OCI-LY7 (cell line): ENCODE measurements around the gene CELF2. TPM values are rescaled to one million over a fixed set of nuclear protein-coding genes. Genes with fewer than 3 reads are reported as not detected.

Experiments
- BruUV-seq: library from RNA; stranded (reverse); fragments of 400-500 nt; replicated peaks from 2 replicates; lab custom pipeline; 2021; lab: Mats Ljungman, UMichigan
- CTCF ChIA-PET: fragments of 300-600 bp; sonication (Branson Sonifier 250); formaldehyde crosslinking; loops from one replicate; lab custom pipeline; 2022; ENCODE audit warnings: antibody characterized with exemption; ENCODE audit not compliant: unreplicated experiment; lab: Charles Lee
- POLR2A ChIA-PET: fragments of 300-600 bp; sonication (Branson Sonifier 250); formaldehyde crosslinking; loops from one replicate; lab custom pipeline; 2022; ENCODE audit warnings: antibody characterized with exemption; lab: Charles Lee
- DNase-seq: peaks from one replicate; pipeline ENCODE4 v3.0.0-alpha.2; 2015; ENCODE audit warnings: low spot score
- H2AFZ ChIP-seq: fragments of 200-600 bp; sonication (generic), shearing (Covaris generic); 2 replicates; pipeline ENCODE4 v1.6.1; 2014; ENCODE audit warnings: mild to moderate bottlenecking, antibody characterized with exemption, low read length, moderate library complexity
- H3K27ac ChIP-seq: fragments of 200-600 bp; sonication (generic); 2 replicates; pipeline ENCODE4 v1.5.1; 2014; ENCODE audit warnings: mixed run types, low read depth, mild to moderate bottlenecking, moderate library complexity, low read length, inconsistent platforms; ENCODE audit not compliant: poor library complexity, severe bottlenecking
- H3K36me3 ChIP-seq: fragments of 200-600 bp; sonication (generic); 2 replicates; pipeline ENCODE4 v1.6.1; 2014; ENCODE audit warnings: mild to moderate bottlenecking, antibody characterized with exemption, low read length, moderate library complexity, mixed read lengths; ENCODE audit not compliant: insufficient read depth
- H3K4me1 ChIP-seq: fragments of 200-600 bp; sonication (generic); 2 replicates; pipeline ENCODE4 v1.5.1; 2014; ENCODE audit warnings: mild to moderate bottlenecking, low read length; ENCODE audit not compliant: insufficient read depth, poor library complexity, severe bottlenecking
- H3K4me2 ChIP-seq: fragments of 200-600 bp; sonication (generic); 2 replicates; pipeline ENCODE4 v1.6.1; 2014; ENCODE audit warnings: mild to moderate bottlenecking, low read length
- H3K4me3 ChIP-seq: fragments of 200-600 bp; sonication (generic); 2 replicates; pipeline ENCODE4 v1.5.1; 2014; ENCODE audit warnings: mild to moderate bottlenecking, low read depth, low read length; ENCODE audit not compliant: poor library complexity, severe bottlenecking
- H3K79me2 ChIP-seq: fragments of 200-600 bp; sonication (generic); 2 replicates; pipeline ENCODE4 v1.6.1; 2016; ENCODE audit warnings: low read depth, mild to moderate bottlenecking, low read length, moderate library complexity, mixed read lengths; ENCODE audit not compliant: insufficient read depth
- H3K9me2 ChIP-seq: fragments of 200-600 bp; sonication (generic); 2 replicates; pipeline ENCODE4 v1.6.1; 2016; ENCODE audit warnings: mild to moderate bottlenecking, low read length, mixed read lengths; ENCODE audit not compliant: insufficient read depth
- H3K9me3 ChIP-seq: fragments of 200-600 bp; sonication (generic); 2 replicates; pipeline ENCODE4 v1.6.1; 2014; ENCODE audit warnings: mild to moderate bottlenecking, mixed run types, low read length, mixed read lengths
- H4K20me1 ChIP-seq: fragments of 200-600 bp; sonication (generic); 2 replicates; pipeline ENCODE4 v1.6.1; 2014; ENCODE audit warnings: mild to moderate bottlenecking, antibody characterized with exemption, low read length, moderate library complexity, mixed read lengths; ENCODE audit not compliant: insufficient read depth
- EZH2phosphoT487 ChIP-seq: fragments of 200-600 bp; sonication (generic); IDR thresholded peaks from 2 replicates; pipeline ENCODE4 v1.6.1; 2018; ENCODE audit warnings: low read depth, borderline replicate concordance, mild to moderate bottlenecking, mixed run types, antibody characterized with exemption, low read length, moderate library complexity, mixed read lengths
- intact Hi-C: fragments of 100-400 bp; cut with micrococcal nuclease; formaldehyde crosslinking; loops from one replicate; pipeline ENCODE4 v1.10.0; 2022; ENCODE audit not compliant: unreplicated experiment
- total RNA-seq, 2 experiments: library from RNA; depleted of rRNA in 1 of 2; stranded (reverse); fragments of >200 nt in 1 of 2; shearing (Covaris generic) in 1 of 2; gene quantifications; 2 replicates each; pipeline ENCODE4 v1.2.3, GENCODE V29; 2014 to 2022
- TF ChIP-seq, protein P1 (sequence below): fragments of 200-600 bp; sonication (generic); conservative IDR thresholded peaks from 2 replicates; pipeline ENCODE4 v1.5.1; 2014; ENCODE audit warnings: mild to moderate bottlenecking, antibody characterized with exemption, low read length, moderate library complexity, mixed read lengths

CELF2 gene
- total RNA-seq, 2 experiments from 2014 or later = 5.4 to 19.1 TPM

GRCh38 chr10:11158080-11158479, 140.4 kb downstream of the CELF2 start:
- Histone ChIP-seq H3K4me3 (no peak overlapping the region), H3K27ac (no peak overlapping the region), H3K36me3 (no peaks in the 10 kb centered on the region), H4K20me1 (no peaks in the 10 kb centered on the region), H2AFZ (no peak overlapping the region), H3K79me2 (no peaks in the 10 kb centered on the region), H3K9me3 (no peaks in the 10 kb centered on the region), H3K9me2 (no peaks in the 10 kb centered on the region), H3K4me1 (peaks cover 6% of the 10 kb centered on the region), H3K4me2 (no peak overlapping the region)
- ChIA-PET POLR2A (no interaction called here), CTCF (no interaction called here)
- intact Hi-C loops = no loop called here
- TF ChIP-seq, protein P1, sequence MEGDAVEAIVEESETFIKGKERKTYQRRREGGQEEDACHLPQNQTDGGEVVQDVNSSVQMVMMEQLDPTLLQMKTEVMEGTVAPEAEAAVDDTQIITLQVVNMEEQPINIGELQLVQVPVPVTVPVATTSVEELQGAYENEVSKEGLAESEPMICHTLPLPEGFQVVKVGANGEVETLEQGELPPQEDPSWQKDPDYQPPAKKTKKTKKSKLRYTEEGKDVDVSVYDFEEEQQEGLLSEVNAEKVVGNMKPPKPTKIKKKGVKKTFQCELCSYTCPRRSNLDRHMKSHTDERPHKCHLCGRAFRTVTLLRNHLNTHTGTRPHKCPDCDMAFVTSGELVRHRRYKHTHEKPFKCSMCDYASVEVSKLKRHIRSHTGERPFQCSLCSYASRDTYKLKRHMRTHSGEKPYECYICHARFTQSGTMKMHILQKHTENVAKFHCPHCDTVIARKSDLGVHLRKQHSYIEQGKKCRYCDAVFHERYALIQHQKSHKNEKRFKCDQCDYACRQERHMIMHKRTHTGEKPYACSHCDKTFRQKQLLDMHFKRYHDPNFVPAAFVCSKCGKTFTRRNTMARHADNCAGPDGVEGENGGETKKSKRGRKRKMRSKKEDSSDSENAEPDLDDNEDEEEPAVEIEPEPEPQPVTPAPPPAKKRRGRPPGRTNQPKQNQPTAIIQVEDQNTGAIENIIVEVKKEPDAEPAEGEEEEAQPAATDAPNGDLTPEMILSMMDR = no peak
- TF ChIP-seq EZH2phosphoT487 = no peak
- no peak for DNase-seq
- BruUV-seq = no TSS peak

DNA sequence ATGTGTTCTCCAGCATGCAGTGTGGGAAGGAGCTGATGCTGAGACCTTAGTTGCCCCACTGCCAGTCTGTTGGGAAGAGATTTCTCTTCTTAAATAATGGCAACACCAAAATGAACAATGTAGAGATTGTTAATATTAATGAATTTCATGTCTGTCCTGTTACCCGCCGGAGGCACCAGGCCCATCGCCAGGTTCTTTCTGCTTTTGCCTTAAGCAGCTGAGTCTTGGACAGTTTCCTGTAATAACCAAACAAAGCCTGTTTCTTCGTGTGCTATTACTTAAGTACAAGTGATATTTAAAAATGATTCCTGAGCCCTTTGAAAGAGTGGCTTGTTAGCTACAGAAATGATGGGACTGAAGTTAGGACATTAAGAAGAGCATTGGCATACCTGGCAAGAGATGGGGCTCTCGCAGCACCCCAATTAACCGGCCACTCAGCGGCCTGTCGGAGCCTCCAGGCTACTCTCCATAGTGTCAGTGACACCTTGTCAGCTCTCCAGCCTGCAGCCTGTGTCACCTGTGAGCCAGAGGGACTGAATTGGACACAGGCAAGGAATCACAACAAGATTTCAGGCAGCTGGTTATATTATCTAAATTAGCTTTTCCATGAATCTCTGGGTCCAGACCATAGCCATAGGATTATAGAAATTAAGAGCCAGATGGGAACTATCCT, 142.0 kb downstream of the CELF2 start:
- Histone ChIP-seq H2AFZ (no peak overlapping the region), H3K9me2 (no peaks in the 10 kb centered on the region), H3K4me3 (no peak overlapping the region), H3K4me1 (peaks cover 22% of the 10 kb centered on the region), H3K27ac (no peak overlapping the region), H4K20me1 (no peaks in the 10 kb centered on the region), H3K9me3 (no peaks in the 10 kb centered on the region), H3K36me3 (no peaks in the 10 kb centered on the region), H3K4me2 (no peak overlapping the region), H3K79me2 (no peaks in the 10 kb centered on the region)
- intact Hi-C loops = loop anchor here (5.0 kb wide), 1 partner anchor 108 kb away; no protein-coding TSS in a partner anchor
- TF ChIP-seq EZH2phosphoT487 = no peak
- TF ChIP-seq, protein P1 = no peak
- ChIA-PET CTCF (no interaction called here), POLR2A (interaction anchor here (0.7 to 0.8 kb wide), 2 partner anchors 15 to 358 kb away, joined by 3 to 5 read pairs; no protein-coding TSS in a partner anchor)
- DNase-seq = no peak
- no TSS peak for BruUV-seq

DNA sequence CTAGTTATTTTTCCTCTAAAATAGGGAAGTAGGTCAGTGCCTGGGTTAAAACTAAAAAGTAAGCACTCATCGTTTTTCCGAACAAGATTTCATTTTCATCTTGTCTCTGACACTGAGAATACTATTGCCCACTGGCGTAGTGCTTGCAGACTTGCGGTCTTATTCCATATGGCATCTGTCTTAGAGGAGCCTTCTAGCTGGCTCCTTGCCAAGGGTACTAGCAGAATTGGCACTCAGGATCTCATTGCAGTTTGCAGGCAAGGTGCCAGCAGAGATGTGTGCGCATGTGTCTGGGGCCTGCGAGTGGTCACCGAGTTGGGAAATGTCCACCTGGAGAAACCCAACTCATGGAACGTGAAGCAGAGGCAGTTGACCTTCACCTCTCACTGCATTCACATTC, 143.4 kb downstream of the CELF2 start:
- POLR2A ChIA-PET = interaction anchor here (0.7 to 1.5 kb wide), 3 partner anchors 8 to 19 kb away, joined by 3 to 9 read pairs (median 4); no protein-coding TSS in a partner anchor
- CTCF ChIA-PET = no interaction called here
- Histone ChIP-seq H3K9me3 (no peaks in the 10 kb centered on the region), H3K4me3 (no peak overlapping the region), H3K36me3 (no peaks in the 10 kb centered on the region), H3K79me2 (no peaks in the 10 kb centered on the region), H4K20me1 (no peaks in the 10 kb centered on the region), H2AFZ (no peak overlapping the region), H3K4me2 (no peak overlapping the region), H3K4me1 (peaks cover 35% of the 10 kb centered on the region), H3K9me2 (no peaks in the 10 kb centered on the region), H3K27ac (no peak overlapping the region)
- DNase-seq = no peak
- intact Hi-C loops = loop anchor here (5.0 kb wide), 1 partner anchor 106 kb away; no protein-coding TSS in a partner anchor
- no TSS peak for BruUV-seq
- TF ChIP-seq EZH2phosphoT487 = no peak
- TF ChIP-seq, protein P1 = no peak
